ENCODE results near the gene INMT.
"Not testable (repeated sequence)": the region's sequence is repeated elsewhere in the genome, so short reads cannot be mapped to it uniquely, and the experiment has no call there.

The INMT gene

DNA sequence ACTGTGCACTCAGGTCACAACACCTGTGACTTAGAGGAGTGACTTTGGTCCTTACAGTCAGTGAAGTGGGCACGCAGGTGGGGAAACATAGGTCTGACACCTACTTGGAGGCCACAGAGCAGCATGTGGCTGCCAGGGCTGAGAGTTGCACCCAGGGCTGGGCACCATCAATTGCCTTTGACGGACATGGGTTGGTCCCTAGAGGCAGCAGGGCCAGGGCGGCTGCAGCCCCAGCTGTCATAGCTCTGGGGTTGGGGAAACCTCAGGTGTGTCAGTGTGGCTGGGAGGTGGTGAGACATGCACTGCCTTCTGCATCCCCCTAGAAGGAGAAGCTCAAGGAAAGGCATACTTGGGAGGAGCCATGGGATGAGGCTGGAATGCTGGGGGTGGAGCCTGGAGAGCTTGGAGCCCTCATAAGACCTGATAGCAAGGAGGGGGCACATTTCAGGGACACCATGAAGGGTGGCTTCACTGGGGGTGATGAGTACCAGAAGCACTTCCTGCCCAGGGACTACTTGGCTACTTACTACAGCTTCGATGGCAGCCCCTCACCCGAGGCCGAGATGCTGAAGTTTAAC lies at the start of gene INMT:
TSS of gene INMT (plus strand) at position 440 of the 578 bp plus-strand sequence. CDS start at position 456, 16 bp downstream.
- no peak for DNase-seq (ENCODE audit: low read depth in 1 of 2, low spot score in 1 of 2)

DNA sequence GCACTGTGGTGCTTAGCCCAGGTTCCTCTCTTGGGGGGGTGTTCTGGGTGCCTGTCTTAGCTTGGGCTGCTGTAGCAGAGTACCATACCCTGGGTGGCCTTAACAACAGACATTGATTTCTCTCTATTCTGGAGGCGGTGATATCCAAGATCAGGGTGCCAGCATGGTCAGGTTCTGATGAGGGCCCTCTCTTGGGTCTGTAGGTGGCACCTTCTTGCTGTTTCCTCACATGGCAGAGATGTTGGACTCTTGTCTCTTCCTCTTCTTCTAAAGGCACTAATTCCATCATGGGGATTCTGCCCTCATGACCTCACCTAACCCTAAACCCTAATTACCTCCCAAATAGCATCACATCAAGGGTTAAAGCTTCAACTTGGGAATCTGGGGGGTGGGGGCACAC lies 49.7 kb upstream of the INMT start:
- no peak for DNase-seq (ENCODE audit: low read depth in 1 of 2, low spot score in 1 of 2)

DNA sequence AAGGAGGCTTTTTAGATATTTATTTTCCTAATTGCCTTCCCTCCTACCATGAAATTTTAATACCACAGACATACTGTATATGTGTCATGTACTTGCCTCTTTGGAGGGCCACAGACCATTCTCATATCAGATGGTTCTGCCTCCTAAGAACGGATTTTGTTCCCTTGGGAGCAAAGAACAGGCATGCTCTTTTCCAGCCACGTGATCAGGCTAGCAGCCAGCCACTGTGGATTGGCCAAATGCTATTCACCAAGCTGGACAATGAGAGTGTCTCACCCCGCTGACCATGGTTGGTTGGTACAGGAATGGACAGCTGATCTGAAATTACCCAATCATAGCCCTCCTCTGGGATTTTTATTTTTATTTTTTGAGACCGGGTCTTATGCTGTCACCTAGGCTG lies 48.2 kb upstream of the INMT start:
- no peak for DNase-seq (ENCODE audit: low read depth in 1 of 2, low spot score in 1 of 2)

DNA sequence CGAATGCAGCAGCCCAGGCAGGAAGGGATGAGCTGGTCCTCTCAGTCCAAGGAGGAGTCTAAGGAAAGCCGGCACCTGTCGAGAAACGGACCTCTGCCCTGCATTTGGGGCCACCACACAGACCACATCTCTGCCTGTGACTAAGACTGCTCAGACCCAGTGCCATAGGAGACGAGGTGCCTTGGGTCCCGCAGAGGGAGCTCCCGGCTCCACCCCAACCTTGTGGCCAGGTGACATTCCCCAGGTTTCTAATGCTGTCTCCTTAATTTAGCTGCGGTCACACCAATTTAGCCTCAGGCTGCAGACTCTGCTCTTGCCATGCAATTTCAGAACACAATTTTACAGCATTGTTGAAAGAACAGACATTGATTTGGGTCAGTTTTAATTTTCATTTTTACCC lies 46.9 kb upstream of the INMT start:
- DNase-seq (ENCODE audit: low read depth in 1 of 2, low spot score in 1 of 2) = no peak

DNA sequence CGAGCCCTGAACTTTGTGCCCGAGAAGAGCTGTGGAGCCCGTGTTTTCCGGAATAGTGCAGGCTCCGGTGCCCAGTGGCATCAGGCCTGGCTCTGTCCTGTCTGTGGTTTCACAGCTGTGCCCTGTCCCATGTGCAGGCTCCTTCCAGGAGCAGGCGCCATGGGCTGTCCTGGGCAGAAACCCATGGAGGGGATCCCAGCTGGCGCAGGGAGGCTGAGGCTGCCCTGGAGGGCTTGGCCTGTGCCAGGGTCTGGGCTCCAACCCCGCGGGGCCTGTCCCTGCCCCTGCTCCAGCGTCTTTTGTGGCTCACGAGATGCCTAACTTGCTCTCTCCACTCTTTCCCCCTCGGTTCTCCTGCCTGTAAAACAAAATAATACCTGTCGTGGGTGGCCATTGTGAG lies 46.3 kb upstream of the INMT start:
- no peak for DNase-seq (ENCODE audit: low read depth in 1 of 2, low spot score in 1 of 2)

DNA sequence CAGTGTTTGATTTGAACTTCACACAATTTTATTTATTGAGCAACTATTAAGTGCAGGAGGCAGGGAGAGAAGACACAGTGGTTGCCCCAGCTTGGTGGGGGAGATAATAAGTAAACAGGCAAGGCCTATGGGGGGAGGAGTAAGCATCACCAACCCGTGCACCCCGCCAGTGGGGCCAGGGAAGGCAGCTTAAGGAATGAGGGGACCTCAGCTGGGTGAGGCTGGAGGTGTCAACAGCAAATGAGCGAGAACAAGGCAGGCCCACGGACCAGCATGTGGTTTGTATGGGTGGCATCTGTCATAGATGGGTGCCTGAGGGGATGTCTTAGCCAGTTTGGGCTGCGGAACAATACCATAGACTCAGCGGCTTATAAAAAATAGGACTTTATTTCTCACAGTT lies 45.6 kb upstream of the INMT start:
- no peak for DNase-seq (ENCODE audit: low read depth in 1 of 2, low spot score in 1 of 2)

DNA sequence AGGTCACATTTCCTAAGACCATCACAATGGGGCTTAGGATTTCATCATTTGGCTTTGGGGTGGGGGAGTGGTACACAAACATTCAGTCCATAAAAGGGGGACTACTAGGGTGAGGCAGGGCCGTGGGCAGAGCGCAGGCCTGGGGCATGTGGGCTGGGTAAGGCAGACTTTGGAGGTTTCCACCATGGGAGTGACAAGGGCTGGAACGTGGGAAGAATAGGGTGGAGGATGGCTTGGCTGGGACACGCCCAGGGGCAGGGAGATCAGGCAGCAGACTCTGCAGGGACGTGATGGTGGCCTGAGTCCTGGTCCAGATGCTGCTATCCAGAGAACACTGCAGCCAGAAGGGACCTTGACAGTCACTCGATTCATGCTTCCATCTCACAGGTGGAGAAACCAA lies 45.0 kb upstream of the INMT start:
- no peak for DNase-seq (ENCODE audit: low read depth in 1 of 2, low spot score in 1 of 2)

DNA sequence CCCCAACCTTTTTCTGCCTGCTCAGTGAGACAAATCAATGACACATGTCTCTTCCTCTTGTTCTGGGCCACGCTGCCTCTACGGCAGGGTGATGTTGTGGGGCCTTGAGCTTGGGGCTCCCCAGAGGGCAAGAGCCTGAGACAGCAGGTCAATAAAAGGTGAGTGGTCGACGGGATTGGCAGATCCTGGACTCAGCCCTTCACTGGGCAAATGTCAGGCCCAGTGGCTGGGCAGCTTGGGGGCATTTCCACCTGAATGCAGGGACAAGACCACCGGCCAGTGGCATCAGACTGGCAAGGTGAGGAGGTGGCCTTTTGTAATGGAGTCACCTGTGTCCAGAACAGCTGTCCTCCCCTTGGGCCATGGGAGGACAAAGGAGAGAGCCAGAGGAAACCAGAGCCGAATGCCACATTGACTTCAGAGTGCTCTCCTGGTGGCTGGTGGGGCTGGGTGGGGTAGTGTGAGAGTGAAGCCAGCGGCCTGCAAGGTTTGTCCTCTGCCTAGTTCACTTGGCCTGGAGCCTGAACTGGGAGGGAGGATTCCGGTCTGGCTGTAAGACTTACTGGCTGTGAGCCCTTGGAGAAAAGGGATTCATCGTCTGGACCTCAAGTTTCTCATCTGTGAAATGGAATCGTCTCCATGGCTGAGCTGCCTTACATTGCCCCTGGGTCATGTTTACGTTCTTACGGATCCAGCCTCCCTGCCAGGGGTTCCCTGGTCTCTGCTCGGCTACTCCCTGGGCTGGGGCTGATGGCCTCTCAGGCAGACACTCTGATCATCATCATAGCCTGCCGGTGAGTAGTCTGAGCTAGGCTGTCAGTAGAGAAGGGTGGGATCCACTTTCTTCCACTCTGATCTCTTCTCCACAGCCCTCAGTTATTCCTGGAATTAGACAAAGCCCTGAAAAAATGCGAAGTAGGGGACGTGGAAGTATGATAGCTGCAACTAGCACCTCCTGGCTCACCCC lies 44.3 kb upstream of the INMT start:
- DNase-seq (ENCODE audit: low read depth in 1 of 2, low spot score in 1 of 2) = no peak

DNA sequence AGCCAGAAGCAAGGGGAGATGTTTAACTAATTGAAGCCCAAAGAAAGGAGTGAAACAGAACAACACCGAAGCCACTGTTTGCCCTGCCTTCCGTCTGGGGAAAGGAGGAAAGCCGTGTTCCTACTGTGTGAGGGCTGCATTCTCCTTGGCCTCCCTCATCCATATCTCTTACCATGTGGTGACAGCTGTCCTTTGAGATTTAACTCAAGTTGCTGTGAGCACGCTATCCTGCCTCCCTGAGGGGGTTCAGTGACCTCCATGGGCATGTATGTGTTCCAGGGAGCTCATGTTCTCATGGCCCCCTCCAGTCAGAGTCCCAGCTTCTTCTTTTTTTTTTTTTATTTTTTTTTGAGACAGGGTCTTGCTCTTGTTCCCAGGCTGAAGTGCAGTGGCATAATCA lies 43.5 kb upstream of the INMT start:
- DNase-seq (ENCODE audit: low read depth in 1 of 2, low spot score in 1 of 2) = no peak

DNA sequence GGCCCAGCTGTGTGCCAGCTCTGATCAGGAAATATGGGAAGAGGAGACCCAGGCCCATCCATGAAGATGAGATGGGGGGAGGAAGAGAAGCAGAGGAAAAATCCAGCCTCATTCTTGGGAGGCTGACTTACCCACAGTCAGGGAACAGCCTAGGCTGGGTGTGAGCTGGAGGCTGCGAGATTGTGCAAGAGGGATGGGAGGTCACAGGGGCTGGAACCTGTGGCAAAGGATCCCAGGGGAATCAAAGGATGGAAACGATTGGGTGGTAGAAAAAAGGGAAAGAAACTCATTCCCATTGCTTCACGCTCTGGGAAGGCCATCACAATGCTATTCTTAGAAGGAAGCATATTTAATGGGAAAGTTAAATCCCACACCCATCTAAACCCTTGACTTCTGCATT lies 43.0 kb upstream of the INMT start:
- no peak for DNase-seq (ENCODE audit: low read depth in 1 of 2, low spot score in 1 of 2)

DNA sequence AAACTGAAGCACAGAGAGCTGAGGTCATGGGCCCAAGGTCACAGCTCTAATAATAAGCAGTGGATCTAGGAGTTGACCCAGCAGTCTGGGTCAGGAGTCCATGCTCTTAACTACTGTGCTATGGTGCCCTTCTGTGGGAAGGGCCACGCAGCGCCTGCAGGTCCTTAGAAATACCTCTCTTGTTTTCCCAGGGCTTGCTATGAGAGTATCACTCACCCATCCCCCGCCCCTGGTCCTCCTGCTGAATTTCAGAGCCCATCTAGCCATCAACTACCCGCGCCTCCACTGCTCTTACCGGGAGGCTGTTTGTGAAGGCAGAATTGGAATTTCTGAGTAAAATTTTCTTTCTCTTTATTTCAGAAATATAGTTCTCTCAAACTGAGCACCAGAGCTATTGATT lies 42.4 kb upstream of the INMT start:
- no peak for DNase-seq (ENCODE audit: low read depth in 1 of 2, low spot score in 1 of 2)

DNA sequence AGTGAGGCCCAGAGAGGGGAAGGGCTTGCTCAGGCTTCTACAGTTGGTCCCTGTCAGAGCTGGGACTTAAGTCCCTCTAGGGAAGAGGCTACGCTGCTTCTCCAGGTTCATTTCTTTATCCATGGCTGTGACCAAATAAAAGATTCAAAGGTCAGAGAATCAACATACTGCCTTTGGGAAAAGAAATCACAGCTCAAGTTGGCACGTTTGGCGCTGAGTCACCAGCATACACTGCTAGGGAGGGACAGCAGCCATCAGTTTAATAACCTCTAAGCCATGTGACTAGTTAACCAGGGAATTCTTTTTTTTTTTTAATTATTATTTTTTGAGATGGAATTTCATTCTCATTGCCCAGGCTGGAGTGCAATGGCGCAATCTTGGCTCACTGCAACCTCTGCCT lies 41.3 kb upstream of the INMT start:
- DNase-seq (ENCODE audit: low read depth in 1 of 2, low spot score in 1 of 2) = no peak

DNA sequence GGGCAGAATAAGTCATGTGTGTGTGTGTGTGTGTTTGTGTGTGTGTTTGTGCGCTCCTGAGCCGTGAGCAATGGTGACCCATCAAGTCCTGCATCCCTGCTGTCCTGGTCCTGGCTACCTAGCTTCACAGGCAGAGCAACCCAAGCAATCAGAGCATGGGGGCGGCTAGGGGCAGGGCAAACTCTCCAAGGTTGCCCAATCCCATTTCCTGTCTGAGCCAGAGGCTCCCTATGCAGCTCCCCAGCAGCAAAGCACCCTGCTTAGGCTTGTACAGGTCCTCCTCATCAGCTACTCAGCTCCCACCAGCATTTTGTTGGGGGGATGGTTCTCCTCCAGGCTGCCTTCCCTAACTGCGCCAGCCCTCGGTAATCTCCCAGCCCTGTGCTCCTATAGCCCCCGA lies 38.5 kb upstream of the INMT start:
- no peak for DNase-seq (ENCODE audit: low read depth in 1 of 2, low spot score in 1 of 2)

DNA sequence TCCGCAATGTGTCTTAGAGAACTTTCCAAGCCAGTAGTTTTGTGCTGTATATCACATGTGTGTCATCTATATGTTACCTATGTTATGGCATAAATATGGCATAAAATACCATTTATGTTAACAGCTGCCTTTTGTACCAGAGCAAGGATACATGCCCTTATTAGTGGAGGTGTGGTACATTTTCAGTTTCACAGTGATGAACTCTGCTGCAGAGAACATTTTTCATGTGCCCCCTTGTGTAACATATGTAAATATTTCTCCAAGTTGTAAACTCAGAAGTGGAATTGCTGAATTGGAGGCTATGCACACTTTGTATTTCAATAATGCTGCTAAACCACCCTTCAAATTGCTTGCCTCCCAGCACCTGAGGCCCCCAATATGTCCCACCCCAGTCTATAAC lies 37.8 kb upstream of the INMT start:
- DNase-seq (ENCODE audit: low read depth in 1 of 2, low spot score in 1 of 2) = no peak

DNA sequence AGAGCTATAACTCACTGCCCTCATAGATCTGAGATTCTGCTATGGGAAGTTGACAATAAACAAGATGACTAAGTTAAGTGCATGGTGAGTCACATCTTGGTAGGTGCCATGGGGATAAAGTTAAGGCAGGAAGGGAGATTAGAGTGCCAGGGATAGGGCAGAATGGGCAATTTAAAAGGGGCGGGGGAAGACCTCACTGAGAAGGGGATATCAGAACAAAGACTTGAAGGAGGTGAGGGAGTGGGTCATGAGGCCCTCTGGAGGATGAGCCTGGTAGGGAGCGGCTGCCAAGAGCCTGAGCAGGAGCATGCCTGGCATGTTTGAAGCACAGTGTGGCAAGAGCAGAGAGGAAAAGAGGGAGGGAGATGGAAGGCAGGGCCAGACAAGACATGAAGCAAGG lies 34.8 kb upstream of the INMT start:
- DNase-seq (ENCODE audit: low read depth in 1 of 2, low spot score in 1 of 2) = no peak

DNA sequence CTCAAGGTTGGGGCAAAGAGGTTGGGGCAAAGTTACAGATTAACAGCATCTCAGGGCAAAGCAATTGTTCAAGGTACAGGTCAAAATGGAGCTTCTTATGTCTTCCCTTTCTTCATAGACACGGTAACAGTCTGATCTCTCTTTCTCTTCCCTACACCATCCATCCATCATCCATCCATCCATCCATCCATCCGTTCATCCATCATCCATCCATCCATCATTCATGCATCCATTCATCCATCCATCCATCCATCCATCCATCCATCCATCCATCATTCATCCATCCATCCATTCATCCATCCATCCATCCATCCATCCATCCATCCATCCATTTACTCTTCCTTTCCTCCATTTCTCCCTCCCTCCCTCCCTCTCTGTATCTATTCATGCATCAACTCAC lies 32.5 kb upstream of the INMT start:
- not testable (repeated sequence) for DNase-seq (ENCODE audit: low read depth in 1 of 2, low spot score in 1 of 2)

DNA sequence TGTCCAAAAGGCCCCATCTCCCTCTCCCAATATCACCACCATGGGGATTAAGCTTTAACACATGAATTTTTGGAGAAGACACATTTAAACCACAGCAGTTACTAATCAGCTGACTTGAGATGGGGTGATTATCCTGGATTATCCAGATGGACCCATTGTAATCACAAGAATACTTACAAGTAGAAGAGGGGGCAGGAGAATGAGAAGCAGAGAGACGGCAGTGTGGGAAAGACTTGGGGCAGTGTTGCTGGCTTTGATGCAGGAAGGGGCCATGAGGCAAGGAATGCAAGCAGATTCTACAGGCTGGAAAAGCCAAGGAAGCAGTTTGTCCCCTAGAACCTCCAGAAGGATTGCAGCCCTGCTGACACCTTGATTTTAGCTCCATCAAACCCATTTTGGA lies 30.7 kb upstream of the INMT start:
- no peak for DNase-seq (ENCODE audit: low read depth in 1 of 2, low spot score in 1 of 2)

DNA sequence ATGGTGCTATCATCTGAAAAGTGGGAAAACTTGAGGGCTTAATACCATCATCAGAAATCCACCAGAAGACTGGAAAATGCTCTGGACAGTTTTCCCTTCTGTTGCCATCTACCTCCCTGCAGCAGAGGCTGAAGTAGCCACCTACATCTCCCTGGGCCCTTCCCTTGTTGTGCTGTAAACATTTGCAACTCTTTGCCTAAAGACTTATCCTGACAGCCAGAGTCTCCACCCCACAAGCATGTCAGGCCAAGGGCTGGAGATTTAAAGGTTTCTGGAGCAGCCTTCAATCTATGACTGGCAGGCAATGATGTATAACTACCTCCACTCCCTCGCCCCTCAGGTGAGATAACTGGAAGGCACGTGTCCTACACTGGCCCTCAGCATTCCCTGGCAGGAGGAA lies 29.7 kb upstream of the INMT start:
- no peak for DNase-seq (ENCODE audit: low read depth in 1 of 2, low spot score in 1 of 2)

DNA sequence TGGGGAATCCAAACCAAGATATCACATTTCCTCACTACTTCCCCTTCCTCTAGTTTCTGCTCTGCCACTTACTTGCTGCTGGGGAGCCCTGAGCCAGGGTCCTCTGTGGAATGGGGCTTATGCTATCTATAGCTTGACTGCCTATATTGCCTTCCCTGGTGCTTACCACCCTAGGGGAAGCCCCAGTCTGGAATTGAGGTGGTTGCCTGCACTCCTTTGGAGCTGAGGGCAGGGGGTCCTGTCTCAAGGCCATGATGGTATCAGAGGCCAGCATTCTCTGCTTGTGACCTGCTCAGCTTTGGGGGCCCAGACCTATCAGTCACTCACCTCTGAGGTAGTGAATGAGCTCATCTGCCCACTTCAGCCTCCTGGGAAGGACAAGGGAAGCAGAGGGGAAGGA lies 29.3 kb upstream of the INMT start:
- no peak for DNase-seq (ENCODE audit: low read depth in 1 of 2, low spot score in 1 of 2)

DNA sequence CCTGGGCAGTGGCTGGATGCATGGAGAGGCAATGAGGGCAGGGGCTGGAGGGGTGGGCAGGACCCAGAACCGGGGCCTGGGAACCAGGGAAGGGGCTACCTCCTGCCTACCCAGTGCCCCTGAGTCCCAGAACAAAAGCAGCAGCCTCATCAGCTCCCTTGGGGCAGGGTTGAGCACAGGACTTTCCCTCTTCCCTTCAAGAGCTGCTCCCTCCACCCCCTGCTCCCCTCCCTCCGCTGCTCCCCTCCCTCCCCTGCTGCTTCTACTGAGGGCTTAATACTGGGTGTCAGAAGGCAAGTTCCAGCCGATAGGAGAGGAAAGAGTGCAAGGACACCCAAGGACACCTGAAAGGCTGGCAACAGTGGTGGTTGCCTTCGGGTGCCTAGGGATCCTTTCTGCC lies 28.2 kb upstream of the INMT start:
- DNase-seq (ENCODE audit: low read depth in 1 of 2, low spot score in 1 of 2) = no peak

DNA sequence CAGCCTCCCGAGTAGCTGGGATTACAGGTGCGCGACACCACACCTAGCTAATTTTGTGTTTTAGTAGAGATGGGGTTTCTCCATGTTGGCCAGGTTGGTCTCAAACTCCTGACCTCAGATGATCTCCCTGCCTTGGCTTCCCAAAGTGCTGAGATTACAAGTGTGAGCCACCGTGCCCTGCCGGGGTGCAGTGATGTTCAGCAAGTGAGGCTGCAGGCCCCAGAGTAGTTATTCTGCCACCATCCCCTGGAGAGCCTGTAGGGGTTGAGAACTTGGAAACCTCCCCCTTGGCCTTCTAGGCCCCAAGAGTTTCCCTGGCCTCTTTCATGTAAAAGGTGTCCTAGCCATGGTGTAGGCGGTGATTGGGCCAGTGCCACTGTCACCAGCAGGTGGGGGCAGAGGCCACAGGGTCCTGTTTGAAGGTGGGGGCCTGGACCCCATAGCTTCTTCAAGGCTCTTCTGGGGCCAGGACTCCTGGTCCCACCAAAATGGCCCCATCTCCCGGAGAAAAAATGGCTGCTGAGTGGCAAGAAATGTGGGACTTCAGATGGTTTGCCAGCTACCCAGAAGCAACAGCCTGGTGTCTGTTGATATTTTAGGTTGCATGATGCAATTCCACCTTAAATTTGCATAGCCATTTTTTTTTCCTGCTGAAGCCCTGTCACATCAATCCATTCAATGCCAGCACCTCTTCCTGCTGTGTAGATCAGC lies 25.5 kb upstream of the INMT start:
- no peak for DNase-seq (ENCODE audit: low read depth in 1 of 2, low spot score in 1 of 2)
